Measurements from ENCODE around the gene PNMA8C.
"Not testable (repeated sequence)": the region's sequence is repeated elsewhere in the genome, so short reads cannot be mapped to it uniquely, and the experiment has no call there.

PNMA8C gene

DNA sequence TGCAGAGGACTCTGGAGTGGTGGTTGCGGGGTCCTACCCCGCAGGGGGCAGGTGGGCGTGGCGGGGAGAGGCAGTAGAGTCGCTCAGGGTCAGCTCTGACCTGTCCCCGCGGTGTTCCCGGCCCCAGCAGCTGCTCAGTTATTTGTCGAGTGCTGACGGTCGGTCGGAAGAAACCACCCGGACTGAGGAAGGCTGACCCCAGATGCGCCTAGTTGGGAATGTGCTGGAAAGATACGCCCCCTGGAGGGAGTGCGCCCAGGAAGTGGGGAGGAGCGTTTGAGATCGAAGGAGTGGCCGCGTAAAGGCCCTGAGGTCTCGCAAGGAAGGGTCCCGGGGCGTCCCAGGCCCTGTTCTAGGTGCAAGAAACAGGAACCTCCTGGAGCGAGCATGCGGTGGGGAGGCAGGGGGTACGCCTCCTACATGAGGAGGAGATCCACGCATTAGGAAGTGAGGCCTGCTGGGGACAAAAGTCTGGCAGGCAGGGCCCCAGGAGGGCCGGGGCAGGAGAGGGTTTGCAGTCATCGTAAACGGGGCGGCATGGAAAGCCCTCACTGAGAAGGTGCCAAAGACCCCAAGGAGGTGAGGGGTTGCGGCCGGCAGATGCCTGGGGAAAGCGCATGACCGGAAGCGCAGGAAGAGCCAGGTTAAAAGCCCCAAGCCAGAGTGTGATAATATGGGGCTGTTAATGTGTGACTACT, 24.5 kb downstream of the PNMA8C start:
- in situ Hi-C loops (cut with HindIII; ENCODE audit: low pct_unique_long_range_greater_than_20kb, low sequenced_read_pairs), result no loop called here
- TF ChIP-seq JUND (IDR thresholded peaks at IDR 0.05; ENCODE audit: low read depth), result no peak
- no peak for DNase-seq (ENCODE audit: low read depth in 1 of 2, low spot score in 1 of 2)

DNA sequence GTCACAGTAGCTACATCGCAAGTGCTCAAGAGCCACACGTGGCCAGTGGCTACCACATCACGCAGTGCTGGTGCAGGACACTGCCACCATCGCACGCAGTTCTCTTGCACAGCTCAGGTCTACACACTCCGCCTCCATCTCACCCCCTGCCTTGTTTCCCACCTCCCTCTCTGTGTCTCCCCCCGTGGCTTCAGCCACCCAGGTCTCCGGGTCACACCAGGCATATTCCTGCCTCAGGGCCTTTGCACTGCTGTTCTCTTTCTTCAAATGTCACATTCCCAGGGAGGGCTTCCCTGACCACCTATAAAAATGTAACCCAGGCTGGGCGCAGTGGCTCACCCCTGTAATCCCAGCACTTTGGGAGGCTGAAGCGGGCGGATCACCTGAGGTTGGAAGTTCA, 26.0 kb downstream of the PNMA8C start:
- no peak for TF ChIP-seq JUND (IDR thresholded peaks at IDR 0.05; ENCODE audit: low read depth)
- DNase-seq (ENCODE audit: low read depth in 1 of 2, low spot score in 1 of 2), result no peak
- in situ Hi-C loops (cut with HindIII; ENCODE audit: low pct_unique_long_range_greater_than_20kb, low sequenced_read_pairs), result no loop called here

GRCh38 chr19:46397801-46398479, 30.8 kb downstream of the PNMA8C start:
- in situ Hi-C loops (cut with HindIII; ENCODE audit: low pct_unique_long_range_greater_than_20kb, low sequenced_read_pairs); DNase-seq (ENCODE audit: low read depth in 1 of 2, low spot score in 1 of 2): not testable (repeated sequence)

DNA sequence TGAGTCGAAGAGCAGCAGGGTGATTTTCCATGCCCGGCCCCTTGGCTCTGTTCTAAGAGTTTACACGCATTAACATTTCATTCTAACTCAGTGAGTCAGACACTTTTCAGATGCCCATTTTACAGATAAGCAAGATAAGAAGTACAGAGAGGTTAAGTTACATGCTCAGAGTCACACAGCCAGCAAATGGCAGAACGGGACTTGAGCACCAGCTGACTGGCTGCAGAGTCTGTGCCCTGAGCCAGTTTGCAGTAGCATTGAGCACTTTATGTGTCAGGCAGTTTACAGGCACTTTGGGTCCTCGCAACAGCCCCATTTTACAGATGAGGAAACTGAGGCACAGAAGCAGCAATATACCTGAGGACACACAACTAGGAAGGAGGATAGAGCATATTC, 34.3 kb downstream of the PNMA8C start:
- DNase-seq (ENCODE audit: low read depth in 1 of 2, low spot score in 1 of 2), result no peak
- no peak for TF ChIP-seq JUND (IDR thresholded peaks at IDR 0.05; ENCODE audit: low read depth)
- in situ Hi-C loops (cut with HindIII; ENCODE audit: low pct_unique_long_range_greater_than_20kb, low sequenced_read_pairs), result no loop called here

DNA sequence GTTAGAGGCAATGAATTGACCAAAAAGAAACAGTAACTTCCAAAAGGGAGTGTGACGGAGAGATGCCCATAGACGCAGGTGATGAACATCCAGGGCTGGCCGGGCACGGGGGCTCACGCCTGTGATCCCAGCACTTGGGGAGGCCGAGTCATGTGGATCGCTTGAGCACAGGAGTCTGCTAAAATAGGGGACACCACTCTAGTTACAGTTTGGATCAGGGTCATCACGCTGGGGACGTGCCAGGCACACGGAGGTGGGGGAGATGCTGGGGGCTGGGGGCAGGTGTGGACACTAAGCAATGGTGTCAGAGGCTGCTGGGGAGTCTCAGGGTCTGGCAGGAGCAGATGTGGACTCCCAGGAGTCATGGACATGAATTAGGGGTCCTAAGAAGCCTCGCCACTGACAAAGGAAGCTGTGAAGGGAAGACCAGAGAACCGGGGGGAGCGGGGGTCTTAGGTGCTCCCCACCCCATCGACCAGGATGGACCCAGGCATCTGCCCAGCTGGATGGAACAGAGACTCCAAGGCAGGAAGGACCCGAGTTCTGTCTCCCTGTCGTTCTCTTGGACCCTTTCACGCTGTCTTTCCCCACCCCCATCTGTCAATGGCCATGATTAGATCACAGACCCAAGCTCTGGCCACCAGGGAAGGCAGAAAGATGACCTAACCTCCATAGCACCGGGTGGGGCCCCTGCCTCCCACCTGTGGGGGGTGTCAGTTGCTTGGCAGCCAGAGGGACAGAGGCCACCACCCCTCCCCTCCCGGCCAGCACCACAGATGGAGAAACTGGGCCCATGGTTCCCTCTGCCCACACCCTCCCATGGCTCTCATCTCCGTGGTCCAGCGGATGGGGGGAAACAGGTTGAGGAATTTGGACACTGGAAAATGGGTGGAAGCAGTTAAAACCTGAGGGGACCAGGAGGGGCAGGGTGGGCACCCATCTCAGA, 35.0 kb downstream of the PNMA8C start:
- in situ Hi-C loops (cut with HindIII; ENCODE audit: low pct_unique_long_range_greater_than_20kb, low sequenced_read_pairs), result no loop called here
- TF ChIP-seq JUND (IDR thresholded peaks at IDR 0.05; ENCODE audit: low read depth), result no peak

GRCh38 chr19:46392837-46393236, 35.9 kb downstream of the PNMA8C start:
- in situ Hi-C loops (cut with HindIII; ENCODE audit: low pct_unique_long_range_greater_than_20kb, low sequenced_read_pairs), result no loop called here
- DNase-seq (ENCODE audit: low read depth in 1 of 2, low spot score in 1 of 2), result no peak
- TF ChIP-seq JUND (IDR thresholded peaks at IDR 0.05; ENCODE audit: low read depth), result no peak

More for the DNA sequence above, 35.0 kb downstream of the PNMA8C start:
- no peak for DNase-seq (ENCODE audit: low read depth in 1 of 2, low spot score in 1 of 2)

GRCh38 chr19:46392252-46392801, 36.4 kb downstream of the PNMA8C start:
- TF ChIP-seq JUND (IDR thresholded peaks at IDR 0.05; ENCODE audit: low read depth), result no peak
- DNase-seq (ENCODE audit: low read depth in 1 of 2, low spot score in 1 of 2), result no peak
- in situ Hi-C loops (cut with HindIII; ENCODE audit: low pct_unique_long_range_greater_than_20kb, low sequenced_read_pairs), result no loop called here

DNA sequence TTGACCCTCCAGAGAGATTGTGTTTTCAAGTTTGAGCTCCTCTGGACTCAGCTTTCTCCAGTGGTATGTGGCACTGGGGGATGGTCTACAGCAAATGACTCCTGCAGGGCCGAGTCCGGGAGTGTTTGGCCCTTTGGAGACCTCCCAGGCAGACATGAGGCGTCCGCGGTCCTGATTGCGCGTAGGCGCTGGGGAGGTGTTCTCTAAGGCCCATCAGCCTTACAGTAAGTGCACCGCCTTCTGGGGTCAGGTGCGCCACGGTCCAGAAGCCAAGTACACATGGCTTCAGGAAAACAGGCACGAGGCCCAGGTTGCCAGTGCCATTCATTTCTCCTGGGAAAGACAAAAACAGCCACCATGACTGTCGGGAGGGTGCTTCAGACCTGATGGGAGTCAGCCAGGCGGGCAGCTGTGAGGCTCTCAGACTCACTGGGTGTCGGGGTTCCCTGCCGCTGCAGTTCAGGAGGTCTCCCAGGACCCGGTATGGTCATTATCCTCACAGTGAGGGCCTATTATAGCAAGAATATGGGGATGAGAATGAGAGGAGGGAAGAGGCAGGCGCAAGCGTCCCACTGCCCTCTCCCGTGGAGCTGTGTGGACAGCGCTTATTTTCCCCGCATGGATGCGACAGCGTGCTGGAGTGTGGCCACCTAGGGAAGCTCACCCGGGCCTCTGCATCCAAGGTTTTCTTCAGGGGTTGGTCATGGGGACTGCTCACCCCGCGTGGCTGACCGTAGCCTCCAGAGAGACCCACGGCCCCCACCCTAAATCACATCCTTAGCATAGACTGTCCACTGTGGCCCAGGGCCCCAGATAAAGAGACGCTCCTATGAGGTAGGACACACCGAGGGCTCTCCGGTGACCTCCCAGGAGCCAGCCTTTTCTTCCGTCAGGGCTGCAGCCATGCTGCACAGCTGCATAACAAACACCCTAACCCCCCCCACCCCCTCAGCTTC, 37.2 kb downstream of the PNMA8C start:
- in situ Hi-C loops (cut with HindIII; ENCODE audit: low pct_unique_long_range_greater_than_20kb, low sequenced_read_pairs), result no loop called here
- no peak for DNase-seq (ENCODE audit: low read depth in 1 of 2, low spot score in 1 of 2)
- TF ChIP-seq JUND (IDR thresholded peaks at IDR 0.05; ENCODE audit: low read depth), result no peak

GRCh38 chr19:46390866-46391265, 37.9 kb downstream of the PNMA8C start:
- no peak for DNase-seq (ENCODE audit: low read depth in 1 of 2, low spot score in 1 of 2)
- no peak for TF ChIP-seq JUND (IDR thresholded peaks at IDR 0.05; ENCODE audit: low read depth)
- in situ Hi-C loops (cut with HindIII; ENCODE audit: low pct_unique_long_range_greater_than_20kb, low sequenced_read_pairs), result no loop called here

GRCh38 chr19:46390121-46390858, 38.4 kb downstream of the PNMA8C start:
- in situ Hi-C loops (cut with HindIII; ENCODE audit: low pct_unique_long_range_greater_than_20kb, low sequenced_read_pairs), result no loop called here
- TF ChIP-seq JUND (IDR thresholded peaks at IDR 0.05; ENCODE audit: low read depth), result no peak
- DNase-seq (ENCODE audit: low read depth in 1 of 2, low spot score in 1 of 2), result no peak

Measured in T47D (cell line).